Right lobe of liver (tissue), 6 donors: Measurements from ENCODE around the gene UBLCP1. TPM values are rescaled to one million over a fixed set of nuclear protein-coding genes. Genes with fewer than 3 reads are reported as not detected.

Source experiments
- ATAC-seq, 4 donors: fragments of 200-7000 bp; cut with Tn5 transposase; one replicate each; pipeline ENCODE4 v1.9.1; 2020; ENCODE audit warnings: mild to moderate bottlenecking in 4 of 4, moderate library complexity in 4 of 4
- DNase-seq, 3 donors: peaks; one replicate each; pipeline ENCODE4 v3.0.0-alpha.2; 2020
- H3K27ac ChIP-seq, 3 donors: fragments of 200-600 bp; one replicate each; pipeline ENCODE4 v1.8.0; 2022
- H3K27me3 ChIP-seq, 2 donors: fragments of 200-600 bp; one replicate each; pipeline ENCODE4 v1.8.0; 2022
- H3K36me3 ChIP-seq, 4 donors: fragments of 200-600 bp; sonication (generic) in 1 of 4; one replicate each; pipeline versions ENCODE4 v1.5.1 to v1.8.0; 2017 to 2022; ENCODE audit warnings: control low read depth in 1 of 4
- H3K4me1 ChIP-seq, 4 donors: fragments of 200-600 bp; sonication (generic) in 1 of 4; one replicate each; pipeline versions ENCODE4 v1.5.1 to v1.8.0; 2017 to 2022; ENCODE audit warnings: control low read depth in 1 of 4
- H3K4me3 ChIP-seq, 3 donors: fragments of 200-600 bp; one replicate each; pipeline ENCODE4 v1.8.0; 2022
- H3K9me3 ChIP-seq, 4 donors: fragments of 200-600 bp; sonication (generic) in 1 of 4; one replicate each; pipeline versions ENCODE4 v1.5.1 to v1.8.0; 2017 to 2022; ENCODE audit warnings: control low read depth in 1 of 4
- POLR2A ChIP-seq: fragments of 450-650 bp; IDR thresholded peaks from one replicate; pipeline ENCODE4 v1.6.1; 2017; ENCODE audit warnings: antibody characterized with exemption, mild to moderate bottlenecking
- WGBS: methylation state at CpG from one replicate; pipeline ENCODE4 v1.1.6; 2018; ENCODE audit warnings: low coverage, low lambda C conversion rate; ENCODE audit not compliant: insufficient coverage; ENCODE audit errors: missing lambda C conversion rate; 5-methylcytosine and 5-hydroxymethylcytosine counted together
- intact Hi-C, 2 donors: fragments of 100-400 bp; cut with DNase I; formaldehyde crosslinking; loops; one replicate each; pipeline versions ENCODE4 v1.11.2 to v1.14.1; 2022
- total RNA-seq, 6 experiments: library from RNA; depleted of rRNA in 2 of 6; stranded (reverse); fragments of >200 nt in 2 of 6; fragmentation: NEBNext Ultra II Directional in 3 of 6; extraction: Animal tissue kit (Norgen Biotek cat#: 25700) in 3 of 6; gene quantifications; one replicate each; pipeline versions ENCODE4 v1.1.0 to v1.2.4, GENCODE V29; 2016 to 2023
- TF ChIP-seq, protein P1 (sequence below), 4 donors: fragments of 200-600 bp in 3 of 4; fragments of 450-650 bp in 1 of 4; IDR thresholded peaks; one replicate each; pipeline versions ENCODE4 v1.5.1 to v1.8.0; 2016 to 2022; ENCODE audit warnings: antibody characterized with exemption in 4 of 4, mild to moderate bottlenecking in 2 of 4
- donor health status: DM: no; HTN: yes; CAD: no.
- donor health status: DM: no; HTN: no; CAD: no.
- donor health status: DM: no; HTN: no; CAD: no.
- donor health status: DM: no; HTN: yes; CAD: no.
- donor health status: DM: no; HTN: yes; CAD: no.

Gene UBLCP1
- total RNA-seq, 6 experiments from 2014 or later, result 5.5 to 13.8 (median 8.1) TPM

GRCh38 chr5:159313197-159313596 lies 50.1 kb downstream of the UBLCP1 start:
- Histone ChIP-seq H3K9me3 (no peaks in the 10 kb centered on the region), H3K4me3 (no peak overlapping the region), H3K27me3 (peaks cover 0 to 6% of the 10 kb centered on the region in 2 donors), H3K4me1 (peaks cover 0 to 6% (median 0%) of the 10 kb centered on the region in 4 donors), H3K27ac (no peak overlapping the region), H3K36me3 (no peaks in the 10 kb centered on the region)
- DNase-seq (no peak), ATAC-seq (peak in 3 of 4 donors; percentile 27 to 80 (median 30))
- 18% methylated on average over 2 of the region's 2 CpGs for WGBS
- TF ChIP-seq, protein P1, sequence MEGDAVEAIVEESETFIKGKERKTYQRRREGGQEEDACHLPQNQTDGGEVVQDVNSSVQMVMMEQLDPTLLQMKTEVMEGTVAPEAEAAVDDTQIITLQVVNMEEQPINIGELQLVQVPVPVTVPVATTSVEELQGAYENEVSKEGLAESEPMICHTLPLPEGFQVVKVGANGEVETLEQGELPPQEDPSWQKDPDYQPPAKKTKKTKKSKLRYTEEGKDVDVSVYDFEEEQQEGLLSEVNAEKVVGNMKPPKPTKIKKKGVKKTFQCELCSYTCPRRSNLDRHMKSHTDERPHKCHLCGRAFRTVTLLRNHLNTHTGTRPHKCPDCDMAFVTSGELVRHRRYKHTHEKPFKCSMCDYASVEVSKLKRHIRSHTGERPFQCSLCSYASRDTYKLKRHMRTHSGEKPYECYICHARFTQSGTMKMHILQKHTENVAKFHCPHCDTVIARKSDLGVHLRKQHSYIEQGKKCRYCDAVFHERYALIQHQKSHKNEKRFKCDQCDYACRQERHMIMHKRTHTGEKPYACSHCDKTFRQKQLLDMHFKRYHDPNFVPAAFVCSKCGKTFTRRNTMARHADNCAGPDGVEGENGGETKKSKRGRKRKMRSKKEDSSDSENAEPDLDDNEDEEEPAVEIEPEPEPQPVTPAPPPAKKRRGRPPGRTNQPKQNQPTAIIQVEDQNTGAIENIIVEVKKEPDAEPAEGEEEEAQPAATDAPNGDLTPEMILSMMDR (IDR thresholded peaks at IDR 0.05), result no peak
- TF ChIP-seq POLR2A, result no peak
- intact Hi-C loops, result no loop called here

GRCh38 chr5:159316519-159317383 lies 53.7 kb downstream of the UBLCP1 start:
- H3K4me3 ChIP-seq, result no peak overlapping the region
- peak in 1 of 3 donors; percentile 46 for DNase-seq
- WGBS, result 11% methylated on average over 2 of the region's 9 CpGs
- H3K36me3 ChIP-seq, result no peaks in the 10 kb centered on the region
- no peaks in the 10 kb centered on the region for H3K9me3 ChIP-seq
- intact Hi-C loops, result no loop called here
- no peak for TF ChIP-seq POLR2A
- TF ChIP-seq, protein P1 (IDR thresholded peaks at IDR 0.05), result peak; percentile 49 to 65 (median 54)
- no peak overlapping the region for H3K27ac ChIP-seq
- peak; percentile 67 to 78 (median 73) for ATAC-seq
- no peaks in the 10 kb centered on the region for H3K27me3 ChIP-seq
- H3K4me1 ChIP-seq, result peaks cover 0 to 6% (median 0%) of the 10 kb centered on the region in 4 donors

DNA sequence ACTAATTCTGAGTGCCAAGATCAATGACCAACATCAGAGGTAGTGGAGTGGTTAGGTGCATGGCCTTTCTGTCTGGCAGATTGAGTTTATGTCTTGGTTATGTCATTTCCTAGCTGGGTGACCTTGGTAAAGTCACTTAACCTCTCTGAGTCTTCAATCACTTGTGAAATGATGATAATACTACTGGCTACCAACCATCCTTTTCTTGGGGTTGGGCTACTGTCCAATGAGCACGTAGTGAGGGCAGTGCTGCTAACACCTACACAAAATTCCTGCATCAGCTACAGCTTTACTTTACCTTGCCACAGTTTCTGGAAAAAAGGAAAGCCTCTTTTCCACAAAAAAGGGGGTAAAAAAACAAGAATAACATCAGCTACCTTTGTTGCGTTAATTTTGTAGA lies 54.8 kb downstream of the UBLCP1 start:
- H3K9me3 ChIP-seq, result no peaks in the 10 kb centered on the region
- TF ChIP-seq, protein P1 (IDR thresholded peaks at IDR 0.05), result no peak
- no peak for TF ChIP-seq POLR2A
- WGBS, result 45% methylated on average over 2 of the region's 2 CpGs
- H3K27me3 ChIP-seq, result no peaks in the 10 kb centered on the region
- H3K4me3 ChIP-seq, result no peak overlapping the region
- H3K36me3 ChIP-seq, result no peaks in the 10 kb centered on the region
- ATAC-seq, result no peak
- H3K4me1 ChIP-seq, result peaks cover 0 to 6% (median 0%) of the 10 kb centered on the region in 4 donors
- intact Hi-C loops, result no loop called here
- no peak overlapping the region for H3K27ac ChIP-seq
- DNase-seq, result no peak

DNA sequence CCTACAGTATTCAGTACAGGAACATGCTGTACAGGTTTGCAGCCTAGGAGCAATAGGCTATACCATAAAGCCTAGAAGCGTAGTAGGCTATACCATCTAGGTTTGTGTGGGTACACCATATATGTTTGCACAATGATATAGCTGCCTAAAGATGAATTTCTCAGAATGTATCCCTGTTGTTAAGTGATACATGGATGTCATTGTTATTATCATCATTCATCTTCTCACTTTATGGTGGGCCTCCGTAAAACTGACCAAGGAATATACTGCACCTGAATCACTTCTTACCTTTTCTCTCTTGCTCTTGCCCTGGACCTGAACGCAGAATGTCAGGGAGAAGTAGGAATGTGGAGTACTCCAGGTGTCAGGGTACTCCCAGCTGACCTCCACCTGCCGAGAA lies 55.4 kb downstream of the UBLCP1 start:
- Histone ChIP-seq H3K36me3 (no peaks in the 10 kb centered on the region), H3K27me3 (no peaks in the 10 kb centered on the region), H3K4me1 (peaks cover 0 to 1% (median 0%) of the 10 kb centered on the region in 4 donors), H3K9me3 (no peaks in the 10 kb centered on the region), H3K27ac (no peak overlapping the region), H3K4me3 (no peak overlapping the region)
- intact Hi-C loops, result no loop called here
- TF ChIP-seq POLR2A, result no peak
- TF ChIP-seq, protein P1 (IDR thresholded peaks at IDR 0.05), result no peak
- WGBS, result 72% methylated on average over 4 of the region's 4 CpGs
- DNase-seq (no peak), ATAC-seq (no peak)
